Measurements from ENCODE around the gene GRPEL2. TPM values are rescaled to one million over a fixed set of nuclear protein-coding genes. Genes with fewer than 3 reads are reported as not detected.

The GRPEL2 gene
- total RNA-seq, 1 donor from 2014 or later, result 15.1 TPM

DNA sequence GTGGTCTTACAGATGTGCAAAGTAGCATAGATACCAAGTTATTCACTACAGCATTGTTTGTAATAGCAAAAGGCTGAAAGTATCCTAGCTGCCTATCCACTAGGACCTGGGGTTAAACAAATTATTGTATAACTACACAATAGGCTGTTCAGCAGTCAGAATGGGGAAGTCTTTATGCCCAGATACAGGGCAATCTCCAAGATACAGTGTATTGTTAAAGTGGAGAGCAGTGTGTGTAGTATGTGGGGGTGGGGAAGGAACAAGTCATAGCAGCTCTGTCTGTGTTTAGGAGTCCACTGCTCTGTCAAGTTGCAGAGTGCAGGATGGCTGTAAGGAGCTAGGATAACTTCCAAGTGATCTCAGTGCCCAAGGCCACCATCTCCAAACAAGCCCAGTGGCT, 18.1 kb downstream of the GRPEL2 start:
- H3K36me3 ChIP-seq, result no peaks in the 10 kb centered on the region
- ATAC-seq, result no peak
- no peaks in the 10 kb centered on the region for H3K27me3 ChIP-seq (ENCODE audit: low read depth)
- no peaks in the 10 kb centered on the region for H3K9me3 ChIP-seq
- no peak overlapping the region for H3K27ac ChIP-seq
- H3K4me3 ChIP-seq, result no peak overlapping the region
- TF ChIP-seq, protein P1, sequence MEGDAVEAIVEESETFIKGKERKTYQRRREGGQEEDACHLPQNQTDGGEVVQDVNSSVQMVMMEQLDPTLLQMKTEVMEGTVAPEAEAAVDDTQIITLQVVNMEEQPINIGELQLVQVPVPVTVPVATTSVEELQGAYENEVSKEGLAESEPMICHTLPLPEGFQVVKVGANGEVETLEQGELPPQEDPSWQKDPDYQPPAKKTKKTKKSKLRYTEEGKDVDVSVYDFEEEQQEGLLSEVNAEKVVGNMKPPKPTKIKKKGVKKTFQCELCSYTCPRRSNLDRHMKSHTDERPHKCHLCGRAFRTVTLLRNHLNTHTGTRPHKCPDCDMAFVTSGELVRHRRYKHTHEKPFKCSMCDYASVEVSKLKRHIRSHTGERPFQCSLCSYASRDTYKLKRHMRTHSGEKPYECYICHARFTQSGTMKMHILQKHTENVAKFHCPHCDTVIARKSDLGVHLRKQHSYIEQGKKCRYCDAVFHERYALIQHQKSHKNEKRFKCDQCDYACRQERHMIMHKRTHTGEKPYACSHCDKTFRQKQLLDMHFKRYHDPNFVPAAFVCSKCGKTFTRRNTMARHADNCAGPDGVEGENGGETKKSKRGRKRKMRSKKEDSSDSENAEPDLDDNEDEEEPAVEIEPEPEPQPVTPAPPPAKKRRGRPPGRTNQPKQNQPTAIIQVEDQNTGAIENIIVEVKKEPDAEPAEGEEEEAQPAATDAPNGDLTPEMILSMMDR (IDR thresholded peaks at IDR 0.05), result no peak
- H3K4me1 ChIP-seq, result peaks cover 18% of the 10 kb centered on the region
- no peak for DNase-seq
- intact Hi-C loops (cut with DNase I), result loop anchor here (10.0 kb wide), 1 partner anchor 49 kb away; no protein-coding TSS in a partner anchor

DNA sequence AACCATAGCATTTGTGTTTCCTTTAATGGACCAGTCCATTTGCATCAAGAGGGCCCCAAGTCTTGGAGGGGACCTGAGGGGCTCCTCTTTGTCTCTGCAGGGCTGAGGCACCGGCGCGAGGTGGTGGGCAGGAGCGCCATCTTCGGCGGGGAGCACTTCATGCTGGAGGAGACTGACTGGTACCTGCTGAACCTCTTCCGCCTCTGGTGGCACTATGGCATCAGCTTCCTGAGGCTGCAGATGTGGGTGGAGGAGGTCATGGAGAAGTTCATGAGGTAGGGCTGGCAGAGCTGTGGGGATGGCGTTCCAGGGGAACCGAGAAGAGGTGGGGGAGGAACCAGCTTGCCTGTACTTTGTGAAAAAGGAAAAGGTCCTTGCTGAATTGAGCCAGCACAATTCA, 18.6 kb downstream of the GRPEL2 start:
- H3K4me3 ChIP-seq, result no peak overlapping the region
- TF ChIP-seq, protein P1 (IDR thresholded peaks at IDR 0.05), result no peak

DNA sequence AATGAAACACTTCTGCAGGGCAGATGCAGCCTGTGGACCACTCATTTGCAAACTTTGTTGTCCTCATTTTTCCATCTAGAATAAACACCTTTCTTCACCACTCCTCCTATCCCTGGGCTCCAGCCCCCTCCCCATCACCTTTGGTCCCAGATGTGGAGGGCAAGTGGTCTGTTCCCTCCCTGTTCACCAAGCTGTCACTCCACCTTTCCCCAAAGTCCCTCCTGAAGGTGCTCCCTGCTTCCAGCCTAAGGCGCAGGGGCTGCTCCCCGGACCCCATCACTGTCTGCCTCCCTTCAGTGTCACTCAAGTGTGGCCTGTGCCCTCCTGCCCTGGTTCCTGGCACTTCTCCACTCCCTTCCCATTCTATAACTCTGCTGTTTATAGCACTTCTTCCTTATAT, 19.4 kb downstream of the GRPEL2 start:
- Histone ChIP-seq H3K4me1 (peaks cover 11% of the 10 kb centered on the region), H3K27me3 (ENCODE audit: low read depth) (no peaks in the 10 kb centered on the region), H3K9me3 (no peaks in the 10 kb centered on the region), H3K27ac (no peak overlapping the region), H3K4me3 (no peak overlapping the region), H3K36me3 (no peaks in the 10 kb centered on the region)
- ATAC-seq, result no peak
- TF ChIP-seq, protein P1 (IDR thresholded peaks at IDR 0.05), result no peak
- intact Hi-C loops (cut with DNase I), result loop anchor here (10.0 kb wide), 1 partner anchor 50 kb away; no protein-coding TSS in a partner anchor
- no peak for DNase-seq

More for the DNA sequence above, 18.6 kb downstream of the GRPEL2 start:
- peaks cover 13% of the 10 kb centered on the region for H3K4me1 ChIP-seq
- no peak overlapping the region for H3K27ac ChIP-seq
- H3K9me3 ChIP-seq, result no peaks in the 10 kb centered on the region
- no peak for DNase-seq
- intact Hi-C loops (cut with DNase I), result loop anchor here (10.0 kb wide), 1 partner anchor 49 kb away; no protein-coding TSS in a partner anchor
- no peak for ATAC-seq
- H3K27me3 ChIP-seq (ENCODE audit: low read depth), result no peaks in the 10 kb centered on the region
- no peaks in the 10 kb centered on the region for H3K36me3 ChIP-seq

DNA sequence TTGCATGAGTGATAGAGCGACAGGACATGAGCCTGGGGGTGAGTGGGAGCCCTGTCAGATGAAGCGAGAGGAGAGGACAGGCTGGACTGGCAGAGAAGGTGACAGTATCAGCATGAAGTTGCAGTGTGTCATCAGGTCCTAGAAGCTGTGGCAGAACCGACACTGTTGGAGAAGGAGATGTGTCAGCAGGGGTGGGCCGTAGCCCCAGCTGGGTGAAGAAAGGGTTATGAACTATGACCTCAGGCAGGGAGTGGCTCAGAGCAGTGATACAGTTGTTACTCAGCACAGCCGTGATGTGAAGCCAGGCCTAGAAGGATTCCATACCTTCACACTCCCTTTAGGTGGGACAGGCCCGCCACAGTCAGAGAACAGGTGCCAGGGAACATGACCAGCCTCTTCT, 20.1 kb downstream of the GRPEL2 start:
- Histone ChIP-seq H3K36me3 (no peaks in the 10 kb centered on the region), H3K9me3 (no peaks in the 10 kb centered on the region), H3K4me3 (no peak overlapping the region), H3K27ac (no peak overlapping the region), H3K4me1 (peaks cover 4% of the 10 kb centered on the region), H3K27me3 (ENCODE audit: low read depth) (no peaks in the 10 kb centered on the region)
- intact Hi-C loops (cut with DNase I), result loop anchor here (10.0 kb wide), 1 partner anchor 51 kb away; no protein-coding TSS in a partner anchor
- TF ChIP-seq, protein P1 (IDR thresholded peaks at IDR 0.05), result no peak
- ATAC-seq (no peak), DNase-seq (no peak)

DNA sequence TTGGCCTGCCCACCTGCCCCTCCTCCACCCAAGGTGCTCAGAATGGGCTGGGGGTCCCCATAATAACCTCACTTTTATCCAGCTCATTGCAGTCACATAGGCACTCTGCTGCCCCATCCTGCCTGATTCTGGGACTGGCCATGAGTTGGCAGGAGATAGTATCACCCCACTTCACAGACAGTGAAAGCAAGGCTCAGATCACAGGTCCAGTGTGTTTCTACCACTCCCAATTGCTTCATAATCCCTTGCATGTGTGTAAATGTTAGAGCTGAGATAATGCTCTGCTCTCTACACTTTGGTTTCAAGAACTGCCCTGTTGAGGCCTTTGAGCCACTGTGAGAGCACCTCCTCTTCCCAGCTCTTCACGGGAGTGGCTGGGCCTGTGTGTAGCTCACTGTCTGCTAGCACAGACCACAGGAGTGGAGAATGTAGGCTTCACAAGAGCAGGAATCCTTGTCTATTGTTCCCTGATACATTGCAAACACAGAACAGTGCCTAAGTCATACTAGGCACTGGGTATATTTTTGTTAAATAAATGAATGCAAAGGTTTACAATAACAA, 20.9 kb downstream of the GRPEL2 start:
- no peaks in the 10 kb centered on the region for H3K4me1 ChIP-seq
- no peak for DNase-seq
- H3K4me3 ChIP-seq, result no peak overlapping the region
- intact Hi-C loops (cut with DNase I), result loop anchor here (10.0 kb wide), 1 partner anchor 51 kb away; no protein-coding TSS in a partner anchor
- no peak overlapping the region for H3K27ac ChIP-seq
- no peaks in the 10 kb centered on the region for H3K9me3 ChIP-seq
- no peak for ATAC-seq
- no peaks in the 10 kb centered on the region for H3K36me3 ChIP-seq
- no peaks in the 10 kb centered on the region for H3K27me3 ChIP-seq (ENCODE audit: low read depth)
- TF ChIP-seq, protein P1 (IDR thresholded peaks at IDR 0.05), result no peak
